Lower leg skin (tissue), 3 donors: ENCODE results near the gene LHFPL3.

Experiments
- CTCF ChIP-seq, 3 donors: fragments of 450-650 bp; IDR thresholded peaks; one replicate each; pipeline ENCODE4 v1.5.1; 2016; ENCODE audit warnings: antibody characterized with exemption in 3 of 3, mild to moderate bottlenecking in 3 of 3, moderate library complexity in 2 of 3
- POLR2A ChIP-seq, 2 donors: fragments of 450-650 bp; IDR thresholded peaks; one replicate each; pipeline ENCODE4 v1.6.1; 2016 to 2017; ENCODE audit warnings: antibody characterized with exemption in 2 of 2, mild to moderate bottlenecking in 1 of 2, moderate library complexity in 1 of 2

GRCh38 chr7:104458875-104459274, 130.5 kb downstream of the LHFPL3 start:
- TF ChIP-seq CTCF (IDR thresholded peaks at IDR 0.05) (no peak), POLR2A (IDR thresholded peaks at IDR 0.05) (no peak)
